Upper lobe of right lung (tissue), 1 donor: ENCODE data around the gene GAL3ST2. TPM values are rescaled to one million over a fixed set of nuclear protein-coding genes. Genes with fewer than 3 reads are reported as not detected.
"Not testable (repeated sequence)": the region's sequence is repeated elsewhere in the genome, so short reads cannot be mapped to it uniquely, and the experiment has no call there.

ENCODE experiments used
- ATAC-seq: fragments of 200-7000 bp; cut with Tn5 transposase; one replicate; pipeline ENCODE4 v1.9.1; 2020; ENCODE audit warnings: mild to moderate bottlenecking, moderate library complexity
- DNase-seq: peaks from one replicate; pipeline ENCODE4 v3.0.0-alpha.2; 2020
- H3K27ac ChIP-seq: fragments of 200-600 bp; one replicate; pipeline ENCODE4 v1.8.0; 2022
- H3K27me3 ChIP-seq: fragments of 200-600 bp; one replicate; pipeline ENCODE4 v1.8.0; 2022; ENCODE audit warnings: mild to moderate bottlenecking
- H3K36me3 ChIP-seq: fragments of 200-600 bp; one replicate; pipeline ENCODE4 v1.8.0; 2022
- H3K4me1 ChIP-seq: fragments of 200-600 bp; one replicate; pipeline ENCODE4 v1.8.0; 2022
- H3K4me3 ChIP-seq: fragments of 200-600 bp; one replicate; pipeline ENCODE4 v1.8.0; 2022; ENCODE audit warnings: mild to moderate bottlenecking
- H3K9me3 ChIP-seq: fragments of 200-600 bp; one replicate; pipeline ENCODE4 v1.8.0; 2022
- intact Hi-C: fragments of 100-400 bp; cut with DNase I; formaldehyde crosslinking; loops from one replicate; pipeline ENCODE4 v1.11.0; 2022
- total RNA-seq: library from RNA; stranded (reverse); fragmentation: NEBNext Ultra II Directional; extraction: Animal tissue kit (Norgen Biotek cat#: 25700); gene quantifications from one replicate; pipeline ENCODE4 v1.2.1, GENCODE V29; 2021
- TF ChIP-seq, protein P1 (sequence below): fragments of 200-600 bp; IDR thresholded peaks from one replicate; pipeline ENCODE4 v1.8.0; 2022; ENCODE audit warnings: antibody characterized with exemption
- donor health status: DM: no; HTN: yes; CAD: no; lungs with severe emphysema.

GAL3ST2 gene
- total RNA-seq, 1 donor from 2014 or later, result not detected

GRCh38 chr2:241732513-241733186, 44.0 kb upstream of the GAL3ST2 start:
- peak; percentile 82 for DNase-seq
- H3K27me3 ChIP-seq, H3K36me3 ChIP-seq, ATAC-seq, intact Hi-C loops, H3K9me3 ChIP-seq, H3K4me3 ChIP-seq, H3K27ac ChIP-seq: not testable (repeated sequence)
- peaks cover 14% of the 10 kb centered on the region for H3K4me1 ChIP-seq
- TF ChIP-seq, protein P1, sequence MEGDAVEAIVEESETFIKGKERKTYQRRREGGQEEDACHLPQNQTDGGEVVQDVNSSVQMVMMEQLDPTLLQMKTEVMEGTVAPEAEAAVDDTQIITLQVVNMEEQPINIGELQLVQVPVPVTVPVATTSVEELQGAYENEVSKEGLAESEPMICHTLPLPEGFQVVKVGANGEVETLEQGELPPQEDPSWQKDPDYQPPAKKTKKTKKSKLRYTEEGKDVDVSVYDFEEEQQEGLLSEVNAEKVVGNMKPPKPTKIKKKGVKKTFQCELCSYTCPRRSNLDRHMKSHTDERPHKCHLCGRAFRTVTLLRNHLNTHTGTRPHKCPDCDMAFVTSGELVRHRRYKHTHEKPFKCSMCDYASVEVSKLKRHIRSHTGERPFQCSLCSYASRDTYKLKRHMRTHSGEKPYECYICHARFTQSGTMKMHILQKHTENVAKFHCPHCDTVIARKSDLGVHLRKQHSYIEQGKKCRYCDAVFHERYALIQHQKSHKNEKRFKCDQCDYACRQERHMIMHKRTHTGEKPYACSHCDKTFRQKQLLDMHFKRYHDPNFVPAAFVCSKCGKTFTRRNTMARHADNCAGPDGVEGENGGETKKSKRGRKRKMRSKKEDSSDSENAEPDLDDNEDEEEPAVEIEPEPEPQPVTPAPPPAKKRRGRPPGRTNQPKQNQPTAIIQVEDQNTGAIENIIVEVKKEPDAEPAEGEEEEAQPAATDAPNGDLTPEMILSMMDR, result peak; percentile 71

- Histone ChIP-seq H3K36me3 (no peaks in the 10 kb centered on the region), H3K4me3 (peak overlapping the region; percentile 98), H3K27ac (peak overlapping the region; percentile 73), H3K27me3 (no peaks in the 10 kb centered on the region), H3K4me1 (peaks cover 14% of the 10 kb centered on the region), H3K9me3 (no peaks in the 10 kb centered on the region)
- intact Hi-C loops, result no loop called here
- DNase-seq, result no peak
- ATAC-seq, result no peak
- TF ChIP-seq, protein P1, result no peak
Observed at GRCh38 chr2:241733391-241734207, 43.0 kb upstream of the GAL3ST2 start.

- Histone ChIP-seq H3K27ac (peak overlapping the region; percentile 73), H3K27me3 (no peaks in the 10 kb centered on the region), H3K36me3 (no peaks in the 10 kb centered on the region), H3K4me3 (peak overlapping the region; percentile 98), H3K4me1 (peaks cover 14% of the 10 kb centered on the region), H3K9me3 (no peaks in the 10 kb centered on the region)
- TF ChIP-seq, protein P1, result peak; percentile 23
- no peak for DNase-seq
- no peak for ATAC-seq
- intact Hi-C loops, result no loop called here
Observed at GRCh38 chr2:241734208-241734466, 42.5 kb upstream of the GAL3ST2 start.

DNA sequence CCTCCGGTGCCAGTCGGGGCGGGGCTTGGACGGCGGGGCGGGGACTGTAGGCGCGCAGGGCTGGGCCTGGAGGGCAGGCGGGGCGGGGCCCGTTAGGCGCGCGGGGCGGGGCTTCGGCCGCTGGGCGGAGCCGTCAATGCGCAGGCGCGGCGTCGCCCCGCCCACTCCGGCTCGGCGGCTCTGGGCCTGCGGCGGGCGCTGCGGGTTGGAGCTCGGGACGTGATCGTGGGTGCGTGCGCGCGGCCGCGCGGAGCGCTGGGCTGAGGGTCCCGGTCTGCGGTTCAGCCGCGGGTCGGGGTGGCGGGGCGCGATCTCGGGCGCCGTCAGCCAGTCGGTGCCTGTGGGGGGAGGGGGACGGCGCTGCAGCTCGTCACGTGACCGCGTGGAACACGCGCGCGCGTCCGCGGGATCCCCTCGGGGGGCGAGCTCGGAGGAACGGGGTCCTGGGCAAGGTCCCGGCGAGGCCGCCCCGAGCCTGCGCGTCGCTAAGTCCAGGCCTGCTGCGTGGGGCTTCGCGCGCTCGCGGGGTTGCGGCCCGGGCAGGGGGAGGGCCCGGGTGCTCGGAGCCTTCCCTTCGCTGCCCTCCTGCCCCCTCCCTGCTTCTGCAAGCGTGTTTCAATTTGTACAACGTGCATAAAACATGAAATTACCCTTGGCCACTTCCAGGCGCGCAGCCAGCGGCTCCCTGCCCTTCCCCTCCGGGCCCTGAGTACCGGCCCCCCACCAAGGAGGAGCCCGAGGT, 42.0 kb upstream of the GAL3ST2 start, which contains the start of gene D2HGDH:
D2HGDH (plus strand) TSS at position 164 of the 742 bp plus-strand sequence. CDS start 595 bp downstream, outside the sequence.
- Histone ChIP-seq H3K4me3 (peak within 1 kb of the TSS; percentile 98), H3K27ac (peak within 1 kb of the TSS; percentile 86), H3K36me3 (no peaks in the 10 kb centered on the region), H3K27me3 (no peaks in the 10 kb centered on the region), H3K4me1 (peaks cover 14% of the 10 kb centered on the region), H3K9me3 (no peaks in the 10 kb centered on the region)
- TF ChIP-seq, protein P1, result no peak
- DNase-seq (peak; percentile 97), ATAC-seq (peak; percentile 96)
- intact Hi-C loops, result no loop called here

DNA sequence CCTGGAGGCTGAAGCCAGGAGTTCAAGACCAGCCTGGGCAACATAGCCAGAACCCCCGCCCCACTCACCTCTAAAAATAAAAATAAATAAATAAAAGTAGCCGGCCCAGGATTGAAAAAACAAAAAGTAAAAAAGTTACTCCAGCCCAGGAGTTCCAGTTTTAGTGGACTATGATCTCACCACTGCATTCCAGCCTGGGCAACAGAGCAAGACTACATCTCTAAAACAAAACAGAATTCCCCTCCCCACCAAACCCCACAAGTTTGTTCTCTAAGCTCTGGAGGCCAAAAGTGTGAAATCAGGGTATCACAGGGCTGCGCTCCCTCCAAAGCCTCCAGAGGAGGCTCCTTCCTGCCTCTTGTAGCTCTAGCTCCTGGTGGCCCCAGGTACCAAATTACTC, 40.5 kb upstream of the GAL3ST2 start:
- H3K27ac ChIP-seq, result no peak overlapping the region
- intact Hi-C loops, result no loop called here
- H3K36me3 ChIP-seq, result no peaks in the 10 kb centered on the region
- H3K4me1 ChIP-seq, result peaks cover 14% of the 10 kb centered on the region
- H3K27me3 ChIP-seq, result no peaks in the 10 kb centered on the region
- H3K4me3 ChIP-seq, result peak overlapping the region; percentile 98
- no peaks in the 10 kb centered on the region for H3K9me3 ChIP-seq
- TF ChIP-seq, protein P1, result no peak
- DNase-seq (no peak), ATAC-seq (no peak)
